Measurements from ENCODE around the gene NPAT. TPM values are rescaled to one million over a fixed set of nuclear protein-coding genes. Genes with fewer than 3 reads are reported as not detected.

Gene NPAT
- total RNA-seq, 4 donors from 2014 or later, result 5.4 to 10.6 (median 7.5) TPM

GRCh38 chr11:108204929-108205499 lies 17.4 kb downstream of the NPAT start:
- no peak for TF ChIP-seq POLR2A (IDR thresholded peaks at IDR 0.05)
- TF ChIP-seq CTCF (IDR thresholded peaks at IDR 0.05 in 4 of 5, conservative IDR thresholded peaks at IDR 0.05 in 1 of 5), result no peak
- no peak for ATAC-seq
- Histone ChIP-seq H3K27ac (no peak overlapping the region), H3K4me1 (peaks cover 0 to 7% of the 10 kb centered on the region in 2 donors), H3K9me3 (no peaks in the 10 kb centered on the region), H3K4me3 (no peak overlapping the region), H3K36me3 (peaks cover 0 to 10% of the 10 kb centered on the region in 2 donors), H3K27me3 (no peaks in the 10 kb centered on the region)
- no peak for DNase-seq
- intact Hi-C loops (cut with DNase I; ENCODE audit: low total_unique reads) (no loop called here), in situ Hi-C loops (cut with MboI; ENCODE audit: low sequenced_read_pairs in 4 of 4) (no loop called here)

GRCh38 chr11:108204376-108204775 lies 18.1 kb downstream of the NPAT start:
- Histone ChIP-seq H3K27ac (no peak overlapping the region), H3K36me3 (peaks cover 0 to 10% of the 10 kb centered on the region in 2 donors), H3K9me3 (no peaks in the 10 kb centered on the region), H3K27me3 (no peaks in the 10 kb centered on the region), H3K4me1 (peaks cover 0 to 7% of the 10 kb centered on the region in 2 donors), H3K4me3 (no peak overlapping the region)
- in situ Hi-C loops (cut with MboI; ENCODE audit: low sequenced_read_pairs in 4 of 4), result no loop called here
- no peak for ATAC-seq
- no peak for DNase-seq
- intact Hi-C loops (cut with DNase I; ENCODE audit: low total_unique reads), result no loop called here
- TF ChIP-seq CTCF (IDR thresholded peaks at IDR 0.05 in 4 of 5, conservative IDR thresholded peaks at IDR 0.05 in 1 of 5) (no peak), POLR2A (IDR thresholded peaks at IDR 0.05) (no peak)

GRCh38 chr11:108203075-108203474 lies 19.4 kb downstream of the NPAT start:
- no peaks in the 10 kb centered on the region for H3K27me3 ChIP-seq
- ATAC-seq, result no peak
- peaks cover 0 to 10% of the 10 kb centered on the region in 2 donors for H3K36me3 ChIP-seq
- peaks cover 0 to 7% of the 10 kb centered on the region in 2 donors for H3K4me1 ChIP-seq
- H3K9me3 ChIP-seq, result no peaks in the 10 kb centered on the region
- intact Hi-C loops (cut with DNase I; ENCODE audit: low total_unique reads) (no loop called here), in situ Hi-C loops (cut with MboI; ENCODE audit: low sequenced_read_pairs in 4 of 4) (no loop called here)
- H3K27ac ChIP-seq, result no peak overlapping the region
- H3K4me3 ChIP-seq, result no peak overlapping the region
- no peak for TF ChIP-seq CTCF (IDR thresholded peaks at IDR 0.05 in 4 of 5, conservative IDR thresholded peaks at IDR 0.05 in 1 of 5)
- TF ChIP-seq POLR2A (IDR thresholded peaks at IDR 0.05), result no peak
- DNase-seq, result no peak

- no peaks in the 10 kb centered on the region for H3K9me3 ChIP-seq
- intact Hi-C loops (cut with DNase I; ENCODE audit: low total_unique reads), result no loop called here
- H3K27me3 ChIP-seq, result no peaks in the 10 kb centered on the region
- peaks cover 0 to 23% of the 10 kb centered on the region in 2 donors for H3K36me3 ChIP-seq
- in situ Hi-C loops (cut with MboI; ENCODE audit: low sequenced_read_pairs in 4 of 4), result no loop called here
- H3K27ac ChIP-seq, result no peak overlapping the region
- no peak overlapping the region for H3K4me3 ChIP-seq
- no peak for DNase-seq
- TF ChIP-seq POLR2A (IDR thresholded peaks at IDR 0.05) (no peak), CTCF (IDR thresholded peaks at IDR 0.05 in 4 of 5, conservative IDR thresholded peaks at IDR 0.05 in 1 of 5) (no peak)
- H3K4me1 ChIP-seq, result peaks cover 0 to 6% of the 10 kb centered on the region in 2 donors
- no peak for ATAC-seq
Observed at GRCh38 chr11:108199446-108200321, 22.8 kb downstream of the NPAT start.
